Gastrocnemius medialis (tissue), 4 donors: ENCODE data around the gene CES2. TPM values are rescaled to one million over a fixed set of nuclear protein-coding genes. Genes with fewer than 3 reads are reported as not detected.
"Not testable (repeated sequence)": the region's sequence is repeated elsewhere in the genome, so short reads cannot be mapped to it uniquely, and the experiment has no call there.

ENCODE experiments used
- ATAC-seq, 2 donors: fragments of 150-250 bp; one replicate each; pipeline ENCODE4 v1.9.1; 2016
- DNase-seq, 2 donors: peaks; one replicate each; pipeline ENCODE4 v3.0.0-alpha.2; 2019
- H3K27ac ChIP-seq, 4 donors: fragments of 200-600 bp; sonication (generic); 1 replicate in 1 of 4; 2 replicates in 3 of 4; pipeline ENCODE4 v1.5.1; 2016 to 2018; ENCODE audit warnings: mild to moderate bottlenecking in 2 of 4, moderate library complexity in 1 of 4
- H3K27me3 ChIP-seq, 3 donors: fragments of 200-600 bp; sonication (generic) in 2 of 3; 1 replicate in 1 of 3; 2 replicates in 2 of 3; pipeline versions ENCODE4 v1.5.1 to v1.6.0; 2016 to 2019; ENCODE audit warnings: mild to moderate bottlenecking in 1 of 3, moderate library complexity in 1 of 3
- H3K36me3 ChIP-seq, 2 donors: fragments of 200-600 bp; sonication (generic) in 1 of 2; one replicate each; pipeline ENCODE4 v1.5.1; 2017 to 2018
- H3K4me1 ChIP-seq, 2 donors: fragments of 200-600 bp; sonication (generic) in 1 of 2; one replicate each; pipeline ENCODE4 v1.5.1; 2016 to 2017; ENCODE audit warnings: mild to moderate bottlenecking in 2 of 2
- H3K4me3 ChIP-seq, 4 donors: fragments of 200-600 bp; sonication (generic) in 3 of 4; 1 replicate in 1 of 4; 2 replicates in 3 of 4; pipeline ENCODE4 v1.5.1; 2016 to 2019; ENCODE audit warnings: mild to moderate bottlenecking in 2 of 4
- H3K9me3 ChIP-seq, 3 donors: fragments of 200-600 bp; sonication (generic) in 2 of 3; 1 replicate in 1 of 3; 2 replicates in 2 of 3; pipeline ENCODE4 v1.5.1; 2016 to 2019
- CTCF ChIP-seq, 5 experiments: fragments of 450-650 bp in 3 of 5; fragments of 200-600 bp in 2 of 5; sonication (generic) in 2 of 5; IDR thresholded peaks in 4 of 5; conservative IDR thresholded peaks in 1 of 5; 1 replicate in 4 of 5; 2 replicates in 1 of 5; pipeline ENCODE4 v1.5.1; 2016 to 2019; ENCODE audit warnings: antibody characterized with exemption in 5 of 5, mild to moderate bottlenecking in 3 of 5, moderate library complexity in 3 of 5
- POLR2A ChIP-seq, 2 donors: fragments of 450-650 bp; IDR thresholded peaks; one replicate each; pipeline ENCODE4 v1.6.1; 2017; ENCODE audit warnings: antibody characterized with exemption in 2 of 2, mild to moderate bottlenecking in 2 of 2, moderate library complexity in 2 of 2
- in situ Hi-C, 4 donors: fragments of 200-750 bp; cut with MboI; loops; one replicate each; pipeline versions ENCODE4 v1.15.0 to v1.8.0; 2017; ENCODE audit warnings: low sequenced_read_pairs in 4 of 4
- intact Hi-C: fragments of 100-400 bp; cut with DNase I; formaldehyde crosslinking; loops from one replicate; pipeline ENCODE4 v1.15.1; 2023; ENCODE audit warnings: low total_unique reads
- total RNA-seq, 4 donors: library from RNA; depleted of rRNA; stranded (reverse); fragments of >200 nt; gene quantifications; one replicate each; pipeline versions ENCODE4 v1.1.0 to v1.2.3, GENCODE V29; 2016

The CES2 gene
- total RNA-seq, 4 donors from 2014 or later = 25.6 to 48.2 (median 37.7) TPM

GRCh38 chr16:66968847-66969246 lies 33.5 kb downstream of the CES2 start:
- no peaks in the 10 kb centered on the region for H3K4me1 ChIP-seq
- DNase-seq (no peak), ATAC-seq (no peak)
- H3K27ac ChIP-seq = no peak overlapping the region
- H3K4me3 ChIP-seq = no peak overlapping the region
- H3K36me3 ChIP-seq = peaks cover 0 to 44% of the 10 kb centered on the region in 2 donors
- TF ChIP-seq CTCF (IDR thresholded peaks at IDR 0.05 in 4 of 5, conservative IDR thresholded peaks at IDR 0.05 in 1 of 5) (no peak), POLR2A (IDR thresholded peaks at IDR 0.05) (no peak)
- no peaks in the 10 kb centered on the region for H3K27me3 ChIP-seq
- no peaks in the 10 kb centered on the region for H3K9me3 ChIP-seq
- intact Hi-C loops = no loop called here
- in situ Hi-C loops = loop anchor here in 1 of 4 donors (10.0 kb wide), 1 partner anchor 186 kb away; the partner anchor contains the start of genes B3GNT9, FBXL8 and TRADD

GRCh38 chr16:66970775-66971720 lies 35.7 kb downstream of the CES2 start:
- intact Hi-C loops (no loop called here), in situ Hi-C loops (loop anchor here in 1 of 4 donors (10.0 kb wide), 1 partner anchor 184 kb away; the partner anchor contains the start of genes B3GNT9, FBXL8 and TRADD)
- Histone ChIP-seq H3K9me3 (no peaks in the 10 kb centered on the region), H3K27me3 (no peaks in the 10 kb centered on the region), H3K4me3 (no peak overlapping the region), H3K36me3 (peaks cover 0 to 43% of the 10 kb centered on the region in 2 donors), H3K27ac (no peak overlapping the region), H3K4me1 (no peaks in the 10 kb centered on the region)
- ATAC-seq (no peak), DNase-seq (no peak)
- no peak for TF ChIP-seq POLR2A (IDR thresholded peaks at IDR 0.05)
- no peak for TF ChIP-seq CTCF (IDR thresholded peaks at IDR 0.05 in 4 of 5, conservative IDR thresholded peaks at IDR 0.05 in 1 of 5)

GRCh38 chr16:66972983-66973382 lies 37.7 kb downstream of the CES2 start:
- TF ChIP-seq CTCF (IDR thresholded peaks at IDR 0.05 in 4 of 5, conservative IDR thresholded peaks at IDR 0.05 in 1 of 5) = no peak
- ATAC-seq = no peak
- no peak for DNase-seq
- peaks cover 0 to 2% of the 10 kb centered on the region in 2 donors for H3K4me1 ChIP-seq
- no peaks in the 10 kb centered on the region for H3K27me3 ChIP-seq
- intact Hi-C loops = no loop called here
- H3K9me3 ChIP-seq = no peaks in the 10 kb centered on the region
- no peak overlapping the region for H3K27ac ChIP-seq
- H3K4me3 ChIP-seq = no peak overlapping the region
- in situ Hi-C loops = loop anchor here in 1 of 4 donors (10.0 kb wide), 1 partner anchor 182 kb away; the partner anchor contains the start of genes B3GNT9, FBXL8 and TRADD
- peaks cover 0 to 32% of the 10 kb centered on the region in 2 donors for H3K36me3 ChIP-seq

GRCh38 chr16:66973716-66974115 lies 38.4 kb downstream of the CES2 start:
- no peaks in the 10 kb centered on the region for H3K9me3 ChIP-seq
- DNase-seq (no peak), ATAC-seq (no peak)
- intact Hi-C loops (no loop called here), in situ Hi-C loops (loop anchor here in 1 of 4 donors (10.0 kb wide), 1 partner anchor 181 kb away; the partner anchor contains the start of genes B3GNT9, FBXL8 and TRADD)
- peaks cover 0 to 30% of the 10 kb centered on the region in 2 donors for H3K36me3 ChIP-seq
- TF ChIP-seq CTCF (IDR thresholded peaks at IDR 0.05 in 4 of 5, conservative IDR thresholded peaks at IDR 0.05 in 1 of 5) (no peak), POLR2A (IDR thresholded peaks at IDR 0.05) (no peak)
- no peaks in the 10 kb centered on the region for H3K27me3 ChIP-seq
- no peak overlapping the region for H3K4me3 ChIP-seq
- peaks cover 0 to 9% of the 10 kb centered on the region in 2 donors for H3K4me1 ChIP-seq
- no peak overlapping the region for H3K27ac ChIP-seq

- intact Hi-C loops, H3K27ac ChIP-seq, ATAC-seq, H3K27me3 ChIP-seq, H3K4me1 ChIP-seq, DNase-seq, H3K4me3 ChIP-seq, H3K9me3 ChIP-seq: not testable (repeated sequence)
- peaks cover 0 to 26% of the 10 kb centered on the region in 2 donors for H3K36me3 ChIP-seq
- in situ Hi-C loops = loop anchor here in 1 of 4 donors (10.0 kb wide), 1 partner anchor 180 kb away; the partner anchor contains the start of genes B3GNT9, FBXL8 and TRADD
These were observed 39.0 kb downstream of the CES2 start for GRCh38 chr16:66974156-66974931.

- H3K4me1 ChIP-seq, H3K27me3 ChIP-seq, H3K27ac ChIP-seq, DNase-seq, H3K4me3 ChIP-seq, ATAC-seq, H3K9me3 ChIP-seq, intact Hi-C loops: not testable (repeated sequence)
- peaks cover 0 to 23% of the 10 kb centered on the region in 2 donors for H3K36me3 ChIP-seq
- in situ Hi-C loops = loop anchor here in 3 of 4 donors (5.0 to 10.0 kb wide), 2 partner anchors 180 to 182 kb away; partner anchors contain the start of genes FBXL8 (in 3 of the 3), TRADD (in 3 of the 3) and B3GNT9 (in 1 of the 3)
These were observed 39.6 kb downstream of the CES2 start for GRCh38 chr16:66974932-66975246.
